ENCODE measurements around the gene NANOS3. TPM values are rescaled to one million over a fixed set of nuclear protein-coding genes. Genes with fewer than 3 reads are reported as not detected.

The NANOS3 gene
- total and polyA plus RNA-seq, 2 experiments from 2014 or later = not detected

- no peak for TF ChIP-seq ZNF462 (CRISPR knock-in tag; IDR thresholded peaks at IDR 0.05)
Observed at GRCh38 chr19:13872339-13872694, 4.6 kb upstream of the NANOS3 start (continued).

GRCh38 chr19:13872695-13873389 lies 4.1 kb upstream of the NANOS3 start:
- no peak overlapping the region for H3K27ac ChIP-seq (ENCODE audit: low read depth)
- peaks cover 8% of the 10 kb centered on the region; the same call in 1 of the 2 replicates for H3K4me1 ChIP-seq (ENCODE audit: insufficient read depth)
- no peaks in the 10 kb centered on the region for H3K79me2 ChIP-seq (replicated peaks; ENCODE audit: insufficient read depth)
- no peaks in the 10 kb centered on the region for H3K36me3 Mint-ChIP-seq (ENCODE audit: low read depth)
- TF ChIP-seq CTCF (conservative IDR thresholded peaks at IDR 0.05; ENCODE audit: low read depth in 2 of 2) (peak in 1 of 2 experiments; percentile 64; a peak in 3 of 4 replicates), EZH2phosphoT487 (IDR thresholded peaks at IDR 0.05; ENCODE audit: unreplicated experiment) (no peak)
- no peaks in the 10 kb centered on the region for H3K9me2 ChIP-seq (ENCODE audit: insufficient read depth)
- H3K4me3 ChIP-seq = peak overlapping the region; percentile 50
- no peaks in the 10 kb centered on the region for H3K9me3 Mint-ChIP-seq
- H3K4me1 Mint-ChIP-seq = peaks cover 9% of the 10 kb centered on the region; the same call in 2 of the 3 replicates
- H2AFZ ChIP-seq = no peak overlapping the region
- H3K27me3 Mint-ChIP-seq (ENCODE audit: insufficient read depth, low read depth, poor library complexity) = peaks cover 83% of the 10 kb centered on the region
- H3F3A ChIP-seq (replicated peaks; ENCODE audit: low read depth) = 0 out of 2 replicates have a peak, but pooled peaks cover 3% of the 10 kb centered on the region
- H4K20me1 ChIP-seq (replicated peaks; ENCODE audit: insufficient read depth) = peaks cover 6% of the 10 kb centered on the region; the same call in 1 of the 2 replicates
- H3K27ac Mint-ChIP-seq = no peak overlapping the region
- peak; percentile 95 for DNase-seq (ENCODE audit: low spot score)
- H3K27me3 ChIP-seq (ENCODE audit: insufficient read depth) = peaks cover 97% of the 10 kb centered on the region
- peak overlapping the region; percentile 66 for H3K4me2 ChIP-seq
- ATAC-seq = peak; percentile 95
- H3K4me3 Mint-ChIP-seq = peak overlapping the region; percentile 63
- no peaks in the 10 kb centered on the region for H3K36me3 ChIP-seq (ENCODE audit: insufficient read depth)

Measured in GM23338 (cell line).